ENCODE results near the gene PLPP2.

PLPP2 gene

DNA sequence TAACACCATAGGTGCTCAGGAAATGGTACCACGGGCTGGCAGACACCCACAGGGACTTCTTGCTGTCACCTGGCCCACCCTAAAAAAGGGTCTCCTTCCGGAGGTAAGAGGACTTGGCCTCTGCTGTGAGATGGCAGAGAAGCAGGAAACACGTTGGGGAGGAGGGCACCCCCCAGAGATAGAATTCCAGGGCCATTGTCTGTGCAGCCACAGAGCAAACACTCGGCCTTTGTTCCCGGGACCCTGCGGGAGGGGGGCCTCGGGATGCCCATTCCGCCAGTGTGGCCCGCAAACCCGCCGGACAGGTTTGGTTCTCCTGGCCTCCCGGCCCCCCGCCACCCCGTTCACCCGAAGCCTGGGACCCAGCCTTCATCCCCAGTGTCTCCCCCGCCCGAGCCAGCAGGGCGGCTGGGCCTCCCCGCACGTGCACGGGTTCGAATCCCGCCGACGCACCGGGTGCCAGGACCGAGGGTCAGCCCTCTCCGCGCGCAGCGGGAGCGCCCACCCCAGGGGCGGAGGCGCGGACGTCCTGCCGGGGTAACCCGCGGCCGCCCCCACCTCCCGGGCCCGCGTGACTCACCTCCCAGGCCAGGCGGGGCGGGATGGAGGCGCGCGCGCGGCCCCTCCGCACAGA is 714 bp downstream of the PLPP2 start:
- Histone ChIP-seq H3K4me2 (ENCODE audit: low read length) (no peak overlapping the region), H4K20me1 (ENCODE audit: insufficient read depth, low read length) (no peaks in the 10 kb centered on the region), H3F3A (ENCODE audit: insufficient read depth, low read length) (no peaks in the 10 kb centered on the region), H3K4me3 (ENCODE audit: low read depth, low read length, poor library complexity, severe bottlenecking) (no peak overlapping the region), H3K9me2 (ENCODE audit: low read depth, low read length) (no peaks in the 10 kb centered on the region), H3K79me2 (ENCODE audit: insufficient read depth, low read length) (no peaks in the 10 kb centered on the region), H3K27ac (ENCODE audit: low read depth, low read length, poor library complexity, severe bottlenecking) (no peak overlapping the region), H3K9ac (ENCODE audit: low read length) (no peak overlapping the region), H3K27me3 (ENCODE audit: insufficient read depth, low read length) (no peaks in the 10 kb centered on the region), H3K4me1 (ENCODE audit: insufficient read depth, low read length, severe bottlenecking) (no peaks in the 10 kb centered on the region), H3K9me3 (ENCODE audit: low read length) (no peaks in the 10 kb centered on the region), H3K36me3 (ENCODE audit: insufficient read depth, low read length) (no peaks in the 10 kb centered on the region), H2AFZ (ENCODE audit: low read length) (no peak overlapping the region)
- TF ChIP-seq, protein P1, sequence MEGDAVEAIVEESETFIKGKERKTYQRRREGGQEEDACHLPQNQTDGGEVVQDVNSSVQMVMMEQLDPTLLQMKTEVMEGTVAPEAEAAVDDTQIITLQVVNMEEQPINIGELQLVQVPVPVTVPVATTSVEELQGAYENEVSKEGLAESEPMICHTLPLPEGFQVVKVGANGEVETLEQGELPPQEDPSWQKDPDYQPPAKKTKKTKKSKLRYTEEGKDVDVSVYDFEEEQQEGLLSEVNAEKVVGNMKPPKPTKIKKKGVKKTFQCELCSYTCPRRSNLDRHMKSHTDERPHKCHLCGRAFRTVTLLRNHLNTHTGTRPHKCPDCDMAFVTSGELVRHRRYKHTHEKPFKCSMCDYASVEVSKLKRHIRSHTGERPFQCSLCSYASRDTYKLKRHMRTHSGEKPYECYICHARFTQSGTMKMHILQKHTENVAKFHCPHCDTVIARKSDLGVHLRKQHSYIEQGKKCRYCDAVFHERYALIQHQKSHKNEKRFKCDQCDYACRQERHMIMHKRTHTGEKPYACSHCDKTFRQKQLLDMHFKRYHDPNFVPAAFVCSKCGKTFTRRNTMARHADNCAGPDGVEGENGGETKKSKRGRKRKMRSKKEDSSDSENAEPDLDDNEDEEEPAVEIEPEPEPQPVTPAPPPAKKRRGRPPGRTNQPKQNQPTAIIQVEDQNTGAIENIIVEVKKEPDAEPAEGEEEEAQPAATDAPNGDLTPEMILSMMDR (IDR thresholded peaks at IDR 0.05; ENCODE audit: low read length), result no peak
- TF ChIP-seq EZH2 (IDR thresholded peaks at IDR 0.05; ENCODE audit: borderline replicate concordance, low read length), result no peak

DNA sequence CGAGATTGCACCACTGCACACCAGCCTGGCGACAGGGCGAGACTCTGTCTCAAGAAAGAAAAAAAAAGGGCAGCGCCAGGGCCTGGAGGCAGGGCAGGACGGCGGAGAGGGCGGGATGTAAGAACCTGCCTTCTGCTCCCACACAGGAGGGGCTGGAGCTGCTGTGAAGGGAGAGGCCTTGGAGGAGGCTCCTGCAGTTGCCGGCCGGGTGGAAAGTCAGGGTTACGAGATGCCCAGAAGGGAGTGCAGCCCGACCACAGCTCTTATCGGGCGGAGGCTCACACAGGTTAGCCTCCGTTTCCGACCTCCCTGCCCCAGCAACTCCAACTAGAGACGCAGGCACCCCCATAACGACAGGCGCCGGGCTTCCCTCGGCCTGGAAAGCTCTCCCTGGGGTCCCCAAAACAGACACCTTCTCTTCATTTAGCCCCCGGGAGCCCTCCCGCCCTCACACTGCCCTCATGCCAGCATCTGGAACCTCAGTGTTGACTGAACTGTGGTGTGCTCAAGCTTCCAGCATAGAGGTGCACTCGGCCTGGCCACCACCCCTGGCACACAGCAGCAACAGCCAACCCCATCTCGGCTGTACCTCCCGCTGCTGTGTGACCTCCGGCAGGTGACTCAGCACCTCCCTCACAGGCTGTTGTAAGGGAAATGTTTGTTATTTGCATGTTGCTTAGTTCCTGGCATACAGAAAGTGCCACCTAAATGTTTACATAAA is 1.4 kb downstream of the PLPP2 start:
- Histone ChIP-seq H3K27ac (ENCODE audit: low read depth, low read length, poor library complexity, severe bottlenecking) (no peak overlapping the region), H3K4me1 (ENCODE audit: insufficient read depth, low read length, severe bottlenecking) (no peaks in the 10 kb centered on the region), H3K9ac (ENCODE audit: low read length) (no peak overlapping the region), H3K27me3 (ENCODE audit: insufficient read depth, low read length) (no peaks in the 10 kb centered on the region), H3K4me3 (ENCODE audit: low read depth, low read length, poor library complexity, severe bottlenecking) (no peak overlapping the region), H3K9me2 (ENCODE audit: low read depth, low read length) (no peaks in the 10 kb centered on the region), H3K4me2 (ENCODE audit: low read length) (no peak overlapping the region), H3F3A (ENCODE audit: insufficient read depth, low read length) (no peaks in the 10 kb centered on the region), H3K9me3 (ENCODE audit: low read length) (no peaks in the 10 kb centered on the region), H4K20me1 (ENCODE audit: insufficient read depth, low read length) (no peaks in the 10 kb centered on the region), H3K79me2 (ENCODE audit: insufficient read depth, low read length) (no peaks in the 10 kb centered on the region), H2AFZ (ENCODE audit: low read length) (no peak overlapping the region), H3K36me3 (ENCODE audit: insufficient read depth, low read length) (no peaks in the 10 kb centered on the region)
- no peak for TF ChIP-seq EZH2 (IDR thresholded peaks at IDR 0.05; ENCODE audit: borderline replicate concordance, low read length)
- TF ChIP-seq, protein P1 (IDR thresholded peaks at IDR 0.05; ENCODE audit: low read length), result no peak

DNA sequence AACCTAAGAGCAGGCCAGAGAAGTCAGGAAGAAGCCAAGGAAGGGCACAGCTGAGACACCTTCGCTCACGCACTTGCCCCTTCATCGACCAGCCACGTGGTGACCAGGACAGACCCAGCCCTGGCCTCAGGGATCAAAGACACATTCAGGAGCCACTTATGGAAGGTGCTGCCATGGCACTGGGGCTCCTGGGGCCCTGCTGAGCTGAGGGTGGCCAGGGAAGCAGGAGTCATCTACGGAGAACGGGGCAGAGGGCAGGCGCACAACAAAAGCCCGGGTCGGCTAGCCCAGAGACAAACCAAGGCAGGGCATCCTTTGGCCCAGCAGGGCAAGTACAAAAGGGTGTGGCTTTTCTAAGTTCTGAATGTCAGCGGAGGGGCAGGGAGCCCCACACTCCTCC is 2.3 kb downstream of the PLPP2 start:
- Histone ChIP-seq H3K36me3 (ENCODE audit: insufficient read depth, low read length) (no peaks in the 10 kb centered on the region), H3K9ac (ENCODE audit: low read length) (no peak overlapping the region), H3K27me3 (ENCODE audit: insufficient read depth, low read length) (no peaks in the 10 kb centered on the region), H3K27ac (ENCODE audit: low read depth, low read length, poor library complexity, severe bottlenecking) (no peak overlapping the region), H3K9me3 (ENCODE audit: low read length) (no peaks in the 10 kb centered on the region), H3K9me2 (ENCODE audit: low read depth, low read length) (no peaks in the 10 kb centered on the region), H3F3A (ENCODE audit: insufficient read depth, low read length) (no peaks in the 10 kb centered on the region), H3K79me2 (ENCODE audit: insufficient read depth, low read length) (no peaks in the 10 kb centered on the region), H4K20me1 (ENCODE audit: insufficient read depth, low read length) (no peaks in the 10 kb centered on the region), H3K4me3 (ENCODE audit: low read depth, low read length, poor library complexity, severe bottlenecking) (no peak overlapping the region), H2AFZ (ENCODE audit: low read length) (no peak overlapping the region), H3K4me2 (ENCODE audit: low read length) (no peak overlapping the region), H3K4me1 (ENCODE audit: insufficient read depth, low read length, severe bottlenecking) (no peaks in the 10 kb centered on the region)
- TF ChIP-seq EZH2 (IDR thresholded peaks at IDR 0.05; ENCODE audit: borderline replicate concordance, low read length), result no peak
- TF ChIP-seq, protein P1 (IDR thresholded peaks at IDR 0.05; ENCODE audit: low read length), result no peak

All from OCI-LY1 (cell line).